Jurkat, Clone E6-1 (cell line): ENCODE data around the gene FAM184A.
"Not testable (repeated sequence)": the region's sequence is repeated elsewhere in the genome, so short reads cannot be mapped to it uniquely, and the experiment has no call there.

Experiments
- DNase-seq: peaks from one replicate; pipeline ENCODE4 v3.0.0-alpha.2; 2011; ENCODE audit warnings: low read depth, low spot score
- H3K4me3 ChIP-seq: 2 replicates; pipeline ENCODE4 v1.5.1; 2011; ENCODE audit warnings: mild to moderate bottlenecking, low read length, control low read depth, moderate library complexity

Gene FAM184A

GRCh38 chr6:119102901-119103300 is 24.4 kb upstream of the FAM184A start:
- no peak overlapping the region for H3K4me3 ChIP-seq
- DNase-seq: no peak

GRCh38 chr6:119100115-119100514 is 21.7 kb upstream of the FAM184A start:
- no peak overlapping the region for H3K4me3 ChIP-seq
- DNase-seq: no peak

DNA sequence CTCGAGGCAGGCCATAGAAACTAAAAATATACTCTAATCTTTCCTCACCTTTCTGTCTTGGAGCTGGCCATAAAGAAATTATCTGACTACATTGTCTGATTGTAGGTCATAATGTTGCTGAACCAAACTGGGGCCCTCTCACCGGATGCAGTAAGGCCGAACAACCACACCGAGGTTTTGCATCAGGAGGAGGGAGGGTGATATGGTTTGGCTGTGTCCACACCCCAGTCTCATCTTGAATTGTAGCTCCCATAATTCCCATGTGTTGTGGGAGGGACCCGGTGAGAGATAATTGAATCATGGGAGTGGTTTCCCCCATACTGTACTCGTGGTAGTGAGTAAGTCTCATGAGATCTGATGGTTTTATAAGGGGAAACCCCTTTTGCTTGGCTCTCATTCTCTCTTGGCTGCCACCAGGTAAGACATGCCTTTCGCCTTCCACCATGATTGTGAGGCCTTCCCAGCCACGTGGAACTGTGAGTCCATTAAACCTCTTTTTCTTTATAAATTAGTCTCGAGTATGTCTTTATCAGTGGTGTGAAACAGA is 19.4 kb upstream of the FAM184A start:
- not testable (repeated sequence) for H3K4me3 ChIP-seq, DNase-seq

- no peak overlapping the region for H3K4me3 ChIP-seq
- no peak for DNase-seq
Measured at GRCh38 chr6:119096721-119097565, 18.5 kb upstream of the FAM184A start.

DNA sequence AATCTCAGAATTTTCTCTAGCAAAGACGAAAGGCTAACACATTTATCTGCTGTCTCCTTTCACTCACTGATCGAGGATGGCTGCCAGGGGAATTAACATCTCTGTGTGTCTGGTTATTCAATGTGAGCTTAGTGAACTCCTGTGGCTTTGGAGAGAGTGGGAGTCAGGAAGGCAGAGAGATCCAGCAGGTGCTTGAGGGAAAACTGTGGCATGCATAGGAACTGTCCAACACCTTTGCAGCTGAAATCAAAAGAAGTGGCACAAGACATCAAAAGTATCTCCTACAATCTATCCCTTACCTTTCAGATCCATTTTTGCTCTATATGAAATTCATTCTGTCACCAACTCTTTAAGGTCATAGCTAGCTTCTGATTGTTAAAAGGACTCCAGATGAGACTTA is 11.8 kb upstream of the FAM184A start:
- no peak overlapping the region for H3K4me3 ChIP-seq
- DNase-seq: no peak

DNA sequence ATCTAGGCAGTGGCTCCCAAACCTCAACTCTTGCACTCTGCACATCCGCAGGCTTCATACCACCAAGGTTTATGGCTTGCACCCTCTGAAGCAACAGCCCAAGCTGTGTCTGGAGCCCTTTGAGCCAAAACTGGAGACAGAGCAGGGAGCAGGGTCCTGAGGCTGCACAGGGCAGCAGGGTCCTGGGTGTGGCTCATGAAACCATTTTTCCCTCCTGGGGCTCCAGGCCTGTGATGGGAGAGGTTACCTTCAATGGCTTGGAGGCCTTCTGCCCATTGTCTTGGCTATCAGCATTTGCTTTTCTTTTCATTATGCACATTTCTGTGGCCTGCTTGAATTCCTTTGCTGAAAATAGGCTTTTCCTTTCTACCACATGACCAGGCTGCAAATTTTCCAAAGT is 6.3 kb upstream of the FAM184A start:
- DNase-seq: no peak
- no peak overlapping the region for H3K4me3 ChIP-seq

DNA sequence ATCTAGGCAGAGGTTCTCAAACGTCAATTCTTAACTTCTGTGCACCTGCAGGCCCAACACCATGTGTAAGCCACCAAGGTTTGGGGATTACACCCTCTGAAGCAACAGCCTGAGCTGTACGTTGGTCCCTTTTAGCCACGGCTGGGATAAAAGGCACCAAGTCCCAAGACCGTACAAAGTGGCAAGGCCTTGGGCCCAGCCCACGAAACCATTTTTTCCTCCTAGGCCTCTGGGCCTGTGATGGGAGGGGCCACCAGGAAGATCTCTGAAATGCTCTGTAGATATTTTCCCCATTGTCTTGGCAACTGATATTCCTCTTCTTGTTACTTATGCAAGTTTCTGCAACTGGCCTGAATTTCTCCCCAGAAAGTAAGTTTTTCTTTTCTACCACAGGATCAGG is 4.5 kb upstream of the FAM184A start:
- no peak for DNase-seq
- no peak overlapping the region for H3K4me3 ChIP-seq

- DNase-seq: no peak
- H3K4me3 ChIP-seq: peak overlapping the region; percentile 57
Measured at GRCh38 chr6:119079283-119079809, 882 bp upstream of the FAM184A start.

DNA sequence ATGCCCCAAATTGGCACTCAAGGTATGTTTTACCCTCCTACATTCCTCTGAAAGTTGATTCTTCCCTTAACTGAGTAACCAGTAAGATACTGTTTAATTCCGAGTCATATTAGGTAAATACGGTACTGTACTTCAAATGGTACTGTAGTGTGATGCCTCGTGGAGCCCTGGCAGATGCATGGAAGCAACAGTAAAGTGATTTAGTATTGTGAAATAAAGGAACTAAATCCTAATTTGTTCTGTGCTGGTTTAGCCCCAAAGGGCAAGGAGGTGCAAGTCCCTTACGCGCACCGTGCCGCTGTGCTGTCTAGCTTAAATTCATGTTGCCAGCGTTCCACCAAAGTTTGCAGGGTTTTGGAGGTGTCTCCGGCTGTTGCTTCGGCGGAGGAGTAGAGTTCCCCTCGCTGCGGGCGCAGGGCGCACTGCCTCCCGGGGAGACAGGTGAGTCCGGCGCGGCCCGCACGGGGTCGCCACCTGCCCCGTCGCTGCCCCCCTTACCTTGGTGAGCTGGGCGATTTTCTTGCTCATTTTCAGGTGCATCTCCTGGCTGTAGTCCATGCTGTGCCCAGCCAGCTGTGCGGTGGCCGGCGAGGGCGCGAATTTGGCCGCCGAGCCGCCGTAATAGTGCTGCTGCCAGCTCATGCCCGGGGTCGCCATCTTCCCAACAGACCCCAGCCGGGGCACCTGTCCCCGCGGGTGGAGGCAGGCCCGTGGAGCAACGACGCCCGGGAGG is 655 bp downstream of the FAM184A start:
- H3K4me3 ChIP-seq: peak overlapping the region; percentile 57
- no peak for DNase-seq

- peak overlapping the region; percentile 57 for H3K4me3 ChIP-seq
- DNase-seq: no peak
Measured at GRCh38 chr6:119077391-119077642, 1.1 kb downstream of the FAM184A start.

DNA sequence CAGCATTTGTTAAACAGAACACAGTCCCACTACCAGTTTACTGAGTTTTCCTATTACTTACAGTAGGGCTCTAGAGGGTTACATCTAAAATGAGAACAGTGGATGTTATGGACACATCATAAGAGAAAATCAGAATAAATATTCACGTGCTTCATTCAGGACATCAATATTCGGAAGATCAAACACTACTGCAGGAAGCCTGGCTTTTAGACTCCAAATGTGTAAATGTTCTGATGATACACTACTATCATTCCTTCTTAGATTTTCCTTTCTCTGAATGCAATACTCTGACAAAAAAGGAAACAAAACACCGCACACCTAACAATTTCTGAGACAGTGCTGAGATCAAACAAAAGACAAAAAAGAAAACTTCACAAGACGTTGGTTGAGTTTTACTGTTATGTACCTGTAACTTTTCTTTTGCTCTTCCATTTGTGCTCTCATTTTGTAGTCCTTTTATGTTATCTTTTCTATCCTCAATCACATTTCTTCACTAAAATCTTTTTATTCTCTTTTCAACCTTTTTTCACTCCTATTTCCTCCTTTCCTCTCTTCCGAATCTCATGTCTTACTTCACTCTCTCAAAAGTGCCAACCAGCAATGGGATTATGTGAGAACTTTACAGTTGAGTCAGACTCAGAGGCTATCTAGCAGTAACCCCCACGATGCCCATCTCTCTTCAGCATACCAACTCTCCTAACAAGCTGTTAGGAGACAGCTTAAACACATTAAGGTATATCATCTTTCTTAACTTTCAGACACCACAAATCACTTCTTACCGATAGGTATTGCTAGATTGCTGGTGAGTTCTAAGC is 1.7 kb downstream of the FAM184A start:
- peak; percentile 62 for DNase-seq
- peak overlapping the region; percentile 57 for H3K4me3 ChIP-seq

- DNase-seq: no peak
- no peak overlapping the region for H3K4me3 ChIP-seq
Measured at GRCh38 chr6:119076173-119076572, 2.3 kb downstream of the FAM184A start.

DNA sequence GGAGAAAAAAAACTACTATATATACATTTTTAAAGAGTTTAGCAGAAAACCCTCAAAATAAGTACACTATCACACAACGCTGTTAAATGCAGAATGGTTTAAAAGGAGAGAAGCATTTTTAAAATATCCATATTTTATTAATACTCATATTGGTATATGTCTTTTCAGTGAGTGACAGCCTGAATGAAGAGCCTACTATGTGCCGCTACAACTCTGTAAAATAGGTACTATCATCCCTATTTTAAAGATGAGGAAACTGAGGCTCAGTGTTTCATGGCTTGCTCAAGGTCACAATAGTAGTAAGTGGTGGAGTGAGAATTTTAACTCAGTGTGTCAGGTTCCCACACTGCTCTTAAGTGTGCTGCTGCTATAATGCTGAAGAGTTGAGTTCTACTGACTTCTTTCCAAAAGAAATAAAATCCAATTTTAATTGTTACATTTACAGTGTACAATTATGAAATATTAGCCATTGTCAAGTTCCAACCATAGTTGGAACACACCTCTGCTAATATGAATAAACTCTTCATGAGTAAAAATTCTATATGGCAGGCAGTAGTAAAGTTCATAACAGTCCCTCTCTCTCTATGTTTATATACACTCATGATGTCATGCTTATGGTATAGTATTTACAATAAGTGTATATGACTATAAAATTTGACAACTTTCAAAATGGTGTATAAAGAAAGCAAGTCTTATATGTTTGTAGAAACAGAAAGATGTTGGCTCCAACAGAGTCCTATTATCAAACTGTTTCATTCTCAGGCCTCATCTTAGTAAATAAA is 3.1 kb downstream of the FAM184A start:
- DNase-seq: no peak

GRCh38 chr6:119073307-119074051 is 5.0 kb downstream of the FAM184A start:
- no peak overlapping the region for H3K4me3 ChIP-seq
- no peak for DNase-seq

More for the DNA sequence above, 3.1 kb downstream of the FAM184A start:
- no peak overlapping the region for H3K4me3 ChIP-seq

DNA sequence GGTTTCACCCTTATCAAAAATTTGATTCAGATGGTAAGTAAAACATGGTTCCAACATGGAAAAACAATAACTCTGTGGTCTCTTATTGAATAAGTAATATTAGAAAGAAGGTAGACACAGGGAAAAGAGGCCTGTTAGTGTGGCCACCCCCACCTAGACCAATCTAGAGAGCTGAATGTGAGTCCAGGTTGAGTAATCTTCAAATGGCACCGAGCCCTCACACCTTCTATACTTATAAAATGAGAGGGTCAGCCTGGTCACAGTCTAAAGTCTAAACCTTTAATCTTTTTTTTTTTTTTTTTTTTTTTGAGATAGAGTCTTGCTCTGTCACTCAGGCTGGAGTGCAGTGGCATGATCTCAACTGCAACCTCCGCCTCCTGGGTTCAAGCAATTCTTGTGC is 6.9 kb downstream of the FAM184A start:
- no peak overlapping the region for H3K4me3 ChIP-seq
- no peak for DNase-seq

DNA sequence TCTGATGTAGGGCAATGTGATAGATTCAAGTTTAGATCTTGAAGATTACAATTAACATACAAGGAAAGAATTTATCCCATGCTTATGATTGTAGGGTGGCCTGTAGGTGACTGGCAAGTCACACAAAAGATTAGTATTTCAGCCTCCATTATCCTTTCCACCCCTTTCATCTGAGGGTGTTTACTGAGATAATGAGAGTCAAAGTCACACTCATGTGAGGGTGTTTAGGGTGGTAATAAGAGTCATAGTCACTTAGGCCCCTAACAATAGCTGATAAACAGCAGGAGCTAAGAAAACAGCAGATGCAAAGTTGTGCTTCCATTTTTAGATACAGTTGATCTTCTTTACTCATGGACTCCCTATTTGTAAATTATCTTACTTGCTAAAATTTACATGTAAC is 11.4 kb downstream of the FAM184A start:
- H3K4me3 ChIP-seq: no peak overlapping the region
- DNase-seq: no peak

GRCh38 chr6:119066517-119066916 is 11.9 kb downstream of the FAM184A start:
- H3K4me3 ChIP-seq: no peak overlapping the region
- DNase-seq: no peak

DNA sequence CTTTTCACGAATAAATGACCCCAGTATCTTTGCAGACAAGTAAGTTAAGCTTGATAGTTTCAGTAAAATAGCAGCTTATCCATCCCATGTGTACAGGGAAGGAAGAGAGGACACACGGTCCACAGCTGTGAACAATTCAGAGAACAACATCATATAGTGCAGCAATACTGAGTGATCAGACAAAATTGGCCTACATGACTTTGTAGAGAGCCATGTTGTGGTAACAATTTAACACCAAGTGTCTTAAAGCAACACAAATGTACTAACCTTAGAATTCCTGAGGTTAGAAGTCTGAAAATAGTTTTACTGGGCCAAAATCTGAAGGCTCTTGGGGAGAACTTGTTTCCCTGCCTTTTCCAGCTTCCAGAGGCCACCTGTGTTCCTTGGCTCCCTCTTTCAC is 12.5 kb downstream of the FAM184A start:
- H3K4me3 ChIP-seq: no peak overlapping the region
- DNase-seq: no peak
